GM21381 (cell line): Measurements from ENCODE around the gene HDAC1.
"Not testable (repeated sequence)": the region's sequence is repeated elsewhere in the genome, so short reads cannot be mapped to it uniquely, and the experiment has no call there.

ENCODE experiments used
- ATAC-seq: cut with Tn5 transposase; IDR thresholded peaks from one replicate; pipeline ENCODE4 v1.9.1; 2021; ENCODE audit warnings: mild to moderate bottlenecking, moderate library complexity; ENCODE audit not compliant: unreplicated experiment

Gene HDAC1

DNA sequence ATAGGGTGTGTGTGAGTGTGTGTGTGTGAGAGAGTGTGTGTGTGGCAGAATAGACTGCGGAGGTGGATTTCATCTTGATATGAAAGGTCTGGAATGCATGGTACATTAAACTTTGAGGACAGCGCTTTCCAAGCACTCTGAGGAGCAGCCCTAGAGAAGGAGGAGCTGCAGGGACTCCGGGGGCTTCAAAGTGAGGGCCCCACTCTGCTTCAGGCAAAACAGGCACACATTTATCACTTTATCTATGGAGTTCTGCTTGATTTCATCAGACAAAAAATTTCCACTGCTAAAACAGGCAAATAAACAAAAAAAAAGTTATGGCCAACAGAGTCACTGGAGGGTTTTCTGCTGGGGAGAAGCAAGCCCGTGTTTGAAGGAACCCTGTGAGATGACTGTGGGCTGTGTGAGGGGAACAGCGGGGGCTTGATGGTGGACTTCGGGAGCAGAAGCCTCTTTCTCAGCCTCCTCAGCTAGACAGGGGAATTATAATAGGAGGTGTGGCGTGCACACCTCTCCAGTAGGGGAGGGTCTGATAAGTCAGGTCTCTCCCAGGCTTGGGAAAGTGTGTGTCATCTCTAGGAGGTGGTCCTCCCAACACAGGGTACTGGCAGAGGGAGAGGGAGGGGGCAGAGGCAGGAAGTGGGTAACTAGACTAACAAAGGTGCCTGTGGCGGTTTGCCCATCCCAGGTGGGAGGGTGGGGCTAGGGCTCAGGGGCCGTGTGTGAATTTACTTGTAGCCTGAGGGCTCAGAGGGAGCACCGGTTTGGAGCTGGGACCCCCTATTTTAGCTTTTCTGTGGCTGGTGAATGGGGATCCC, 18.3 kb upstream of the HDAC1 start:
- ATAC-seq, result no peak

DNA sequence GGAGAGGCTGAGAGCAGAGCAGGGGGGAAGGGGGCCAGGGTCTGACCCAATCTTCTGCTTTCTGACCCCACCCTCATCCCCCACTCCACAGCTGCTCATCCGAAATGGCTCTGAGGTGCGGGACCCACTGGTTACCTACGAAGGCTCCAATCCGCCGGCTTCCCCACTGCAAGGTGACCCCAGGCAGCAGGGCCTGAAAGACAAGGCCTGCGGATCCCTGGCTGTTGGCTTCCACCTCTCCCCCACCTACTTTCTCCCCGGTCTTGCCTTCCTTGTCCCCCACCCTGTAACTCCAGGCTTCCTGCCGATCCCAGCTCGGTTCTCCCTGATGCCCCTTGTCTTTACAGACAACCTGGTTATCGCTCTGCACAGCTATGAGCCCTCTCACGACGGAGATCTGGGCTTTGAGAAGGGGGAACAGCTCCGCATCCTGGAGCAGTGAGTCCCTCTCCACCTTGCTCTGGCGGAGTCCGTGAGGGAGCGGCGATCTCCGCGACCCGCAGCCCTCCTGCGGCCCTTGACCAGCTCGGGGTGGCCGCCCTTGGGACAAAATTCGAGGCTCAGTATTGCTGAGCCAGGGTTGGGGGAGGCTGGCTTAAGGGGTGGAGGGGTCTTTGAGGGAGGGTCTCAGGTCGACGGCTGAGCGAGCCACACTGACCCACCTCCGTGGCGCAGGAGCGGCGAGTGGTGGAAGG, 17.1 kb upstream of the HDAC1 start:
- no peak for ATAC-seq

DNA sequence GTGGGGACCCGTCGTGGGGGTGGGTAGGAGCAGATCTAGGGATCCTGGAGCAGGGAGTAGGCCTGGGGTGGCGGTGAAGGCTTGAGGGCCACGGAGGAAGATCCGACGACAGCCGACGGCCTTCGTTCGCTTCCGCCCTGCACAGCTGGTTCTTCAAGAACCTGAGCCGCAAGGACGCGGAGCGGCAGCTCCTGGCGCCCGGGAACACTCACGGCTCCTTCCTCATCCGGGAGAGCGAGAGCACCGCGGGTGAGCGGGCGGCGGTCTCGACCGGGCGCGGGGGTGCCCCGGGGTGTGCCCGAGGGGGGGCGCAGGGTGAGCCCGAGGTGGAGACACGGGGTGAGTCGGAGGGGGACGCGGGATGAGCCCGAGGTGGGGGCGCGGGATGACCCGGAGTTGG, 16.5 kb upstream of the HDAC1 start:
- ATAC-seq, result no peak

DNA sequence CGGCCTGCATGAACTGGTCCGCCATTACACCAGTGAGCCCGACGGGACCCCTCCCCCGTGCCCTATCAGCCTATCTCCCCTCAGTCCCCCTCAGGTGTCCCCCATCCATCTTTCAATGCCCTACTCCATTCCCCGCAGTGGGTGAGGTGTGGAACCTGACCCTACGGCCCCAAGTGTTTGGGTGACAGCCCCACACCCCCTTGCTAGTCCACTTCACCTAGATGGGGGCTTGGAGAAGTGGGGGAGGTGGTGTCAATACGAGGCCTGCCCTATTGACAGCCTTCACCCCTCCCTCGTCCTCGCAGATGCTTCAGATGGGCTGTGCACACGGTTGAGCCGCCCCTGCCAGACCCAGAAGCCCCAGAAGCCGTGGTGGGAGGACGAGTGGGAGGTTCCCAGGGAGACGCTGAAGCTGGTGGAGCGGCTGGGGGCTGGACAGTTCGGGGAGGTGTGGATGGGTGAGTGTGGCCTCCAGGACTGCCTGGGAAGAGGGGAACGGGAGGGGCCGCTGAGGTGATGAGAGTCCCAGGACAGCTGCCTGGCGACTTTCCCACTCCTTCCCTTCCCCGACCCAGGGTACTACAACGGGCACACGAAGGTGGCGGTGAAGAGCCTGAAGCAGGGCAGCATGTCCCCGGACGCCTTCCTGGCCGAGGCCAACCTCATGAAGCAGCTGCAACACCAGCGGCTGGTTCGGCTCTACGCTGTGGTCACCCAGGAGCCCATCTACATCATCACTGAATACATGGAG, 15.7 kb upstream of the HDAC1 start:
- ATAC-seq, result no peak

DNA sequence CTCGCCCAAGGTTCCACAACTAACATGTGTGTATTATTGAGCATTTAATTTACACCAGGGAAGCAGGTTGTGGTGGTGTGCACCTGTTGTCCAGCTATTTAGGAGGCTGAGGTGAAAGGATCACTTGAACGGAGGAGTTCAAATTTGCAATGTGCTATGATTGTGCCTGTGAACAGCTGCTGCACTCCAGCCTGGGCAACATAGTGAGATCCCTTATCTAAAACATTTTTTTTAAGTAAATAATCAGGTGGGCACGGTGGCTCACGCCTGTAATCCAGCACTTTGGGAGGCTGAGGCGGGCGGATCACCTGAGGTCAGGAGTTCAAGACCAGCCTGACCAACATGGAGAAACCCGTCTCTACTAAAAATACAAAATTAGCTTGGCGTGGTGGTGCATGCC, 7.1 kb upstream of the HDAC1 start:
- ATAC-seq, result not testable (repeated sequence)

DNA sequence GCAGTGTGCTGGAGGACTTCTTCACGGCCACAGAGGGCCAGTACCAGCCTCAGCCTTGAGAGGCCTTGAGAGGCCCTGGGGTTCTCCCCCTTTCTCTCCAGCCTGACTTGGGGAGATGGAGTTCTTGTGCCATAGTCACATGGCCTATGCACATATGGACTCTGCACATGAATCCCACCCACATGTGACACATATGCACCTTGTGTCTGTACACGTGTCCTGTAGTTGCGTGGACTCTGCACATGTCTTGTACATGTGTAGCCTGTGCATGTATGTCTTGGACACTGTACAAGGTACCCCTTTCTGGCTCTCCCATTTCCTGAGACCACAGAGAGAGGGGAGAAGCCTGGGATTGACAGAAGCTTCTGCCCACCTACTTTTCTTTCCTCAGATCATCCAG, 6.2 kb upstream of the HDAC1 start:
- no peak for ATAC-seq

DNA sequence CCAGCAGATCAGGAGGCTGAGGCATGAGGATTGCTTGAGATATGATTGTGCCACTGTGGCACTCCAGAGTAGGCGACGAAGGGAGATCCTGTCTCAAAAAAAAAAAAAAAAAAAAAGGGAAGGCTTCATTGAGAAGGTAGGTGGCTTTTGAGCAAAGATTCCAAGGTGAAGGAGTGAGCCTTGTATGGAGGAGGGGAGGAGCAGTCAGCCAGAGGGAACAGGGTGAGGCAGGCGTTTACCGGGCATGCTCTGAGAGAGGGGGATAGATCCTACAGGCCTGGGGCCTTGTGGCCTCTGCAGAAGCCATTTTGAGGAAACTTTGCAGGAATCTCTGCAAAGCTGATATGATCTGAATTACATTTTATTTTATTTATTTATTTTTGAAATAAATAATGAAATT, 5.1 kb upstream of the HDAC1 start:
- ATAC-seq, result no peak

DNA sequence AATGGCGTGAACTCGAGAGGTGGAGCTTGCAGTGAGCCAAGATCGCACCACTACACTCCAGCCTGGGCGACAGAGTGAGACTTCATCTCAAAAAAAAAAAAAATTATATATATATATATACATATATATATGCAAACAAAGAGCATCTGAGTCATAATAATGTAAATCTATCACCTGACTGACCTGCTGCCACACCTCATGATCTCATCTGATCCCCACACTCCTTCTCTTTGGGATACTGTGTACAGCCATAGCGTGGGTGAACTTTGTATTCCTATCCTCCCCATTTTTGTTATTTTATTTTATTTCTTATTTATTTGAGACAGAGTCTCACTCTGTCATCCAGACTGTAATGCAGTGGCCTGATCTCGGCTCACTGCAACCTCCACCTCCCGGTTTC, 2.6 kb upstream of the HDAC1 start:
- no peak for ATAC-seq

DNA sequence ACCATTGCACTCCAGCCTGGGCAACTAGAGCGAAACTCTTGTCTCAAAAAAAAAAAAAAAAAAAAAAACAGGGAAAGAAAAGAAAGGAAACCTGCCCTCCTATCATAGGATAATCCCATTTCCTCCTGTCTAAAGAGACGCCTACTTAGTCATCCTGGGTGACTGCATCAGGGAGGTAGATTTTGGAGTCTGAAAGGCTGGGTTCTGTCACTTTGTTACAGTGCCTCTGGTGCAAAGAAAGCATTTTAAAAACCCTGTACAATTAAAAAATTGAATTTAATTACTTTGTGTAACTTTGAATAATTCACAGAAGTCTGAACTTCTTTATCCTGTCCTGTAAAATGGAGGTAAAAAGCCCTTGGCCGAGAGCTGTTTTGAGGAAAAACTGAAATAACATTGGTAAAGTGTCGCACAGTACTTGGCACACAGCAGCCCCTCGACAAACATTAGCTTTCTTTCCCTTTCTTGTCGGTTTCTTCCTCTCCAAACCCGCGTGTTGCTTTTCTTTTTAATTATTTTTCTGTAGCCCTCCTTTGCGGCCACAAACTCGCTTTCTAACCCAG, 657 bp upstream of the HDAC1 start:
- no peak for ATAC-seq

DNA sequence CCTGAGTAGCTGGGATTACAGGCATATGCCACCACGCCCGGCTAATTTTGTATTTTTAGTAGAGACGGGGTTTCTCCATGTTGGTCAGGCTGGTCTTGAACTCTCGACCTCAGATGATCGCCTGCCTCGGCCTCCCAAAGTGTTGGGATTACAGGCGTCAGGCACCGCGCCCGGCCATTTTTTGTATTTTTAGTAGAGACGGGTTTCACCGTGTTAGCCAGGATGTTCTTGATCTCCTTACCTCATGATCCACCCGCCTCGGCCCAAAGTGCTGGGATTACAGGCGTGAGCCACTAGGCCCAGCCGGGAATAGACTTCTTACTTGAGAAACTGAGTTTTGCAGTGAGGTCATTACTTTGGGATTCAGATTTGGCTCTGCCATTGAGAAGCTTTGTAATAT, 6.3 kb downstream of the HDAC1 start:
- not testable (repeated sequence) for ATAC-seq

DNA sequence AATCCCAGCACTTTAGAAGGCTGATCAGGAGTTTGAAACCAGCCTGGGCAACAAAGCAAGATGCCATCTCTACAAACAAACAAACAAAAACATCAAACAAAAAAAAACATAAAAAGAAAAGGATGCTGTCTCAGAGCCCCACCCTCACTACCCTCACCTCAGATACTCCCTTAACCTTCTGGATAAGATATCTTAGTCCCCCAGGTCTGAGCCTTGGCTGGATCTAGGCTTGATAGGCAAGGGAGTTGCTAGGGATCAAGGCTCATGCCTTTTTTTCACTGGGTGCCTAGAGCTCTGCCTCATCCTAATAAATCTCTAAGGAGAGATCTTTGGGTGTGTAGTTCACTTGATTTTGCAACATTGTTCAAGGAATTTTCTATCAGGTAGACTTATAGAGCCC, 7.4 kb downstream of the HDAC1 start:
- no peak for ATAC-seq

DNA sequence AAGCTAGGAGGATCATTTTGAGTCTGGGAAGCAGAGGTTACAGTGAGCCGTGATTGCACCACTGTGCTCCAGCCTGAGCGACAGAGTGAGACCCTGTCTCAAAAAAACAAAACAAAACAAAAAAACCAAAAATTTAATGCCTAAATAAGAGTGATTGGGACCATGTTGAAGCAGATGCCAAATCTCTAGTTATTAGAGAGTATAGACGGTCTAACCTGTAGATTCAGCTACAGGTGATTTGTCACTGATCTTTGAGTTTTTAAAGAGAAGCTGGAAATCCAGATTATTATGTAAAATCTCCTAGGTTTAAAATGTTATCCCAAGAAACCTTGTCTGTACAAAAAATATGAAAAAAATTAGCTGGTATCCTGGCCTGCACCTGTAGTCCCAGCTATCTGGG, 11.5 kb downstream of the HDAC1 start:
- ATAC-seq, result no peak

DNA sequence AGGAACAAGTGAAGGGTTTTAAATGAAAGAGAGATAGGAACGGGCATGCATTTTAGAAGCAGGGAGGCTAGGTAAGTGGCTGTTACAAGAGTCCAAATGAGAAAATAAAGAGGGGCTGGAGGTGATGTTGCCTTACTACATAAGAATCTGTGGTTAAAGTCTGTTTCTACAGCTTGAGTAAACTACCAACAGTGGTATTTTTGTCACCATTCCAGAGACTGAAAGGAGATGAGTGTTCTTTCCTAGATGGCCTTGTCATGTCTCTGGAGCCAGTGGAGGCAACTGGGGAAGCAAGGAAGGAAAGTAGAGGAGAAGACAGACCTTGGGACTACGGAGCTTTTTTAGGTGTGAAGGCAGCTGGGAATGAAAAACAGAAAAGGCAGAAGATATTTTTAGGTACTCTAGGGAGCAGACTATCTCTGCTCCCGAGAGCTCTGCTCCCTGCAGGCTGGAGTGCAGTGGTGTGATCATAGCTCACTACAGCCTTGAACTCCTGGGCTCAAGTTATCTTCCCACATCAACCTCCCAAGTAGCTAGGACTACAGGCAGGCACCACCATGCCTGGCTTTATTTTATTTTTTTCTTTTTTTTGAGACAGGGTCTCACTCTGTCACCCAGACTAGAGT, 12.2 kb downstream of the HDAC1 start:
- ATAC-seq, result no peak

DNA sequence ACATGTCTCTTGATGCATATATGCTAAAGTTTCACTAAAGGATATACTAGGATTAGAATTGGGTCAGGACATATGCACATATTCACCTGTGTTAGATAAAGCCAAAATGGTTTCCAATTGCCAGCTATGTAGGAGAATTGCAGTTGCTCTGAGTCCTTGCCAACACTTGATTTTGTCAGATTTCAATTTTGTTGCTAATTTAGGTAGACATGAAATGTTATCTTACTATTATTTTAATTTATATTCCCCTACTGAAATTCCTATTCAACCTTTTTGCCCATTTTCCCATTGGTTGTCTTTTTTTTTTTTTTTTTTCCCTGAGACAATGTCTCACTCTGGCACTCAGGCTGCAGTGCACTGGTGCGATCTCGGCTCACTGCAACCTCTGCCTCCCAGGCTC, 13.4 kb downstream of the HDAC1 start:
- ATAC-seq, result no peak

DNA sequence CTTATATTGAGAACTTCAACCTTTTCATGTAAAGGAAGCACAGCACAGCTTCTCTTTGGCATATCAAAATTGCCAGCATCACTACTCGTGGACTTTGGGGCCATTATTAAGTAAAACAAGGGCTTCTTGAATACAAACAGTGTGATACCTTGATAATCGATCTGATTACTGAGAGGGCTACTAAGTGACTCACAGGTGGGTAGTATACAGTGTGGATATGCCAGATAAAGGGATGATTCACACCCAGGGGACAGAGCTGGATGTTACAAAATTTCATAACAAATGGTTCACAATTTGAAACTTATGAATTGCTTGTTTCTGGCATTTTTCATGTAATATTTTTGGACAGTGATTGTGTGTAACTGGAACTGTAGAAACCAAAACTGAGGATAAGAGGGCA, 15.4 kb downstream of the HDAC1 start:
- no peak for ATAC-seq

DNA sequence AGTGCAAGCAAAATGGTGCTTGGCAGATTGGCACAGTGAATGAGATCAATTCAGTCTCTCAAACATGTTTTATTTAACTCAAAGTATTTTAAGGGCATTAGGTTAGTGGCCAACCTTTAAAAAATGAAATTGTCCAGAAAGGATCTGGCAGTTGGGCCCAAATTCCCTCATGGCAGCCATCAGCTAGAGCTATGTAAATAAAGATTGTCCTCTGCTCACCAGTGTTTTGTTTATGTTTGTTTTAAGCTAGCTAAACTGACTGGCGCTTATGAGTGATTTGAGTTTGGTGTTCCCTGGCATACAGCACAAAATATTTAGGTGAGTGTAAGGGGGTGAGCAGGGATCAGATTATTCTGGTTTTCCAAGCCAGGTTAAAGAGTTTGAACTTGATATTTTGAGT, 18.1 kb downstream of the HDAC1 start:
- no peak for ATAC-seq

DNA sequence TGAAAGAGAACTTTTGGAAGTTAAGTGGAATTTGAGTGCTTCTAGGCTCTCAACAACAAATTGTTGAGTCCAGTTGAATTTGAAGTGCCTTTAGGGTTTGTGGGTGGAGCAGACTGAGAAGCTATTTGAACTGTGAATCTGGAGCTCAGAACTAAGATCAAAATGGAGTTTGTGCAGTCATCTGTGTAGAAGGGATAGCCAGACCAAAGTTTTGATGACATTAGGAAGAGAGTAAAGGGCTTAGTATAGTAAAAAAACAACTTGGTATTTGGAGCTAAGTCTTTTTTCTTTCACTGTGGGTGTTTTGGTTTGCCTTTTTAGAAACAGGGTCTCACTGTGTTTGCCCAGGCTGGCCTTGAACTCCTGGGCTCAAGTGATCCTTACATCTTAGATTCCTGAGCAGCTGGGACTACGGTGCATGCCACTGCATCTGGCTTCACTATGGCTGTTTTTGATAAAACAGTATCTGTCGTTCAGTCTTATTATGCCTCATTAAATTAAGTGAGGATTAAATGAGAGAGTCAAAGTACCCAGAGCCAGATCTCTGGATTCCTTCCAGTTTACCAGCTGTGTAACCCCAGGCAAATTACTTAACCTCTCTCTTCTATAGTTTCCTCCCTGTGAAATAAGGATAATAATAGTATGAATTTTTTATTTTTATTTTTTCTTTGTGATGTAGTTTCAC, 20.0 kb downstream of the HDAC1 start:
- ATAC-seq, result no peak

DNA sequence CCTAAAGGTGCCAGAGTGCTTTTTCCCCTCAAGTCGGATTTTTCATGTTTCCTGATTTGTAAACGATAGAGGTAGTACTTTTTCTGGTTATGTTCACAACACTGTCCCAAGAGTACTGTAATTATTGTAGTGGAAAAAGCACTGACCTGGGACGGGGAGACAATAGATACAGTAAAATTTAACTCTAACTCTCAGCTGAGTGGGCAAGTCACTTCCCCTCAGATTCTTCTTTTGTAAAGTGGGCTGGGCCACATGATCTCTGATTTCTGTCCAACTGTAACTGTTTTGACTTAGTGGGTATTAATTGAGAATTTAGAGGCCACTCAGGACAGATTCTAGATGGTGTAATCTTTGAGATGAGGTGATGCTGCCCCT, 25.0 kb downstream of the HDAC1 start:
- ATAC-seq, result no peak

DNA sequence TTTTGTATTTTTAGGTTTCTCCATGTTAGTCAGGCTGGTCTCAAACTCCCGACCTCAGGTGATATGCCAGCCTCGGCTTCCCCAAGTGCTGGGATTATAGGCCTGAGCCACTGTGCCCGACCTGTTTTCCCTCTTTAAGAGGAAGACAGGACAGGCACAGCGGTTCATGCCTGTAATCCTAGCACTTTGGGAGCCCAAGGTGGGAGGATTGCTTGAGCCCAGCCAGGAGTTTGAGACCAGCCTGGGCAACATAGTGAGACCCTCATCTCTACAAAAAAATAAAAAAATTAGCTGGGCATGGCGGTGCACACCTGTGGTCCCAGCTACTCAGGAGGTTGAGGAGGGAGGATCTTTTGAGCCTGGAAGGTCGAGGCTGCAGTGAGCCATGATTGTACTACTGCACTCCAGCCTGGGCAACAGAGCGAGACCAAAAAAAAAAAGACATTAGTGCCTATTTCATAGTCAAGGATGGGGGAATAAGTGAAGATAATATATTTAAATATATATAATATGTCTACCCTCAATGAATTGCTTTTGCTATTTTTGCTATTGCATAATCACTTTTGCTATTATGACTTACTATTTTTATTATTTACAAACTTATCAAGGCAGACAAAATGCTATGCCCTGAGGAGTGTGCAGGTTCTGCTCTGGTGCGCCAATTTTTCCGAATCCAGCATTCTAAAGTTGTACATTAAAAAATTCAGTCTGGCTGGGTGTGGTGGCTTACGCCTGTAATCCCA, 26.4 kb downstream of the HDAC1 start:
- ATAC-seq, result no peak

DNA sequence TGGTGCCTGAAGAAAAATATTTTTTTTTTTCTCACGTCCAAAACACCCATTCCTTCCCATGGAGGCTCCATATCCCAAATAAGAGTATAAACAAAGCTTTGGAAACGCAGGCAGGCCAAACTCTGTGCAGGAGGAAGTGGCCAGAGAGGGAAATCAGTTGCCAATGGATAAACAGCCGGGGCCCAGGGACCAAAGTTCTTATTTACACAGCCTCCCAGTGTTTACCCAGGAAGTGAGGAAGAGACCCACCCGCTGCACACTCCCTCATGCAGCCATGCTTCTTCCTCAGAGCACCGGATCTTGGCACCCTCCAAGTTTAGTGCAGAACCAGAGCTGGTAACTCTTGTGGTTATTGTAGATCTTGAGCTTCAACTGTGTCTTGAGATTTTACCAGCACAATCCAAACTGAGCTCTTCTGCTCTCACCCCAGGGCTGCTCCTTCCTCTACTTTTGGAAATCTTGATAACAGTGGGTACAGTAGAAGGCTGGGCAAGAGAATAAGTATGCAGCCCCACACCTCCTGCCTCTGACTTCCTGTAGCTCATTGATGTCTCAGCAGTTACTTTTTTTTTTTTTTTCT, 29.9 kb downstream of the HDAC1 start:
- no peak for ATAC-seq
